ENCODE data around the gene HACD2. TPM values are rescaled to one million over a fixed set of nuclear protein-coding genes. Genes with fewer than 3 reads are reported as not detected.
"Not testable (repeated sequence)": the region's sequence is repeated elsewhere in the genome, so short reads cannot be mapped to it uniquely, and the experiment has no call there.

Gene HACD2
- total and polyA plus RNA-seq, 9 of the 15 experiments (the other 6 are each of a cell fraction or from before 2014, with no cell fraction given), result 1.3 to 10.5 (median 3.8) TPM

- H3K9ac ChIP-seq (ENCODE audit: insufficient read depth in 1 of 2, low read depth in 2 of 2, low read length in 2 of 2), result no peak overlapping the region
- H3K4me1 ChIP-seq (replicated peaks in 1 of 2; ENCODE audit: control insufficient read depth in 2 of 2, insufficient read depth in 2 of 2, low read length in 2 of 2), result no peaks in the 10 kb centered on the region
- no peaks in the 10 kb centered on the region for H3K9me3 ChIP-seq (replicated peaks; ENCODE audit: control insufficient read depth, insufficient read depth, low read depth, low read length)
- H3K9me1 ChIP-seq (ENCODE audit: control insufficient read depth, insufficient read depth, low read length), result no peaks in the 10 kb centered on the region
- no peak overlapping the region for H3K4me2 ChIP-seq (ENCODE audit: insufficient read depth, low read length)
- peaks cover 0 to 6% of the 10 kb centered on the region in 2 experiments; a peak in 1 of 5 replicates for H3K27me3 ChIP-seq (ENCODE audit: control insufficient read depth in 2 of 2, insufficient read depth in 2 of 2, low read length in 2 of 2)
- no TSS peak for BruUV-seq (replicated peaks)
- in situ Hi-C loops (cut with MboI), result loop anchor here (5.0 kb wide), 1 partner anchor 156 kb away; no protein-coding TSS in a partner anchor
- FAIRE-seq (no peak), DNase-seq (ENCODE audit: extremely low read depth in 1 of 4, low spot score in 3 of 4) (no peak), ATAC-seq (no peak)
- H3K4me3 ChIP-seq, result no peak overlapping the region
- H3K36me3 ChIP-seq (ENCODE audit: control insufficient read depth, insufficient read depth, low read length), result no peaks in the 10 kb centered on the region
- WGBS (ENCODE audit: insufficient coverage, low coverage, missing lambda C conversion rate), result 0% methylated on average over 4 of the region's 5 CpGs
- H4K20me1 ChIP-seq (replicated peaks; ENCODE audit: control insufficient read depth, insufficient read depth, low read length), result 0 out of 2 replicates have a peak, but pooled peaks cover 3% of the 10 kb centered on the region
- POLR2A ChIA-PET, result no interaction called here
- H3K27ac ChIP-seq (ENCODE audit: extremely low read depth, low read depth, low read length), result no peak overlapping the region
- TF ChIP-seq ZKSCAN3 (CRISPR knock-in tag; IDR thresholded peaks at IDR 0.05), result no peak
- no peak for TF ChIP-seq NFE2 (IDR thresholded peaks at IDR 0.05; ENCODE audit: low read depth)
- peak; percentile 63 for TF ChIP-seq ZNF316 (IDR thresholded peaks at IDR 0.05)
- 0 out of 2 replicates have a peak, but pooled peaks have one; percentile 30 for TF ChIP-seq C11orf30 (IDR thresholded peaks at IDR 0.05; ENCODE audit: low read depth)
- peak; percentile 19; the same call in 1 of the 2 replicates for TF ChIP-seq MAFG (tag; conservative IDR thresholded peaks at IDR 0.05)
- CTCF ChIA-PET (ENCODE audit: low intra/inter-chr PET ratio), result interaction anchor here (1.2 to 2.5 kb wide), 2 partner anchors 160 to 1942 kb away, joined by 3 to 13 read pairs; no protein-coding TSS in a partner anchor
- no peak overlapping the region for H2AFZ ChIP-seq (ENCODE audit: low read depth, low read length)
- H3K79me2 ChIP-seq (ENCODE audit: control insufficient read depth, insufficient read depth, low read length), result no peaks in the 10 kb centered on the region
- intact Hi-C loops (cut with micrococcal nuclease), result loop anchor here (1.0 kb wide), 1 partner anchor 159 kb away; no protein-coding TSS in a partner anchor
These were observed 96.1 kb downstream of the HACD2 start for GRCh38 chr3:123488645-123489347.

- WGBS (ENCODE audit: insufficient coverage, low coverage, missing lambda C conversion rate), result 0% methylated on average over 5 of the region's 8 CpGs
- in situ Hi-C loops (cut with MboI), result loop anchor here (5.0 kb wide), 1 partner anchor 155 kb away; no protein-coding TSS in a partner anchor
- intact Hi-C loops (cut with micrococcal nuclease), result not testable (repeated sequence)
These were observed 97.8 kb downstream of the HACD2 start for GRCh38 chr3:123487063-123487462.

More at GRCh38 chr3:123487063-123487462, 97.8 kb downstream of the HACD2 start:
- ATAC-seq; POLR2A ChIA-PET; CTCF ChIA-PET (ENCODE audit: low intra/inter-chr PET ratio); H3K9me3 ChIP-seq (replicated peaks; ENCODE audit: control insufficient read depth, insufficient read depth, low read depth, low read length); H3K9ac ChIP-seq (ENCODE audit: insufficient read depth in 1 of 2, low read depth in 2 of 2, low read length in 2 of 2); H4K20me1 ChIP-seq (replicated peaks; ENCODE audit: control insufficient read depth, insufficient read depth, low read length); H3K4me2 ChIP-seq (ENCODE audit: insufficient read depth, low read length); FAIRE-seq; H3K27ac ChIP-seq (ENCODE audit: extremely low read depth, low read depth, low read length); DNase-seq (ENCODE audit: extremely low read depth in 1 of 4, low spot score in 3 of 4); BruUV-seq (replicated peaks); H2AFZ ChIP-seq (ENCODE audit: low read depth, low read length); H3K36me3 ChIP-seq (ENCODE audit: control insufficient read depth, insufficient read depth, low read length); H3K79me2 ChIP-seq (ENCODE audit: control insufficient read depth, insufficient read depth, low read length); H3K4me3 ChIP-seq; H3K4me1 ChIP-seq (replicated peaks in 1 of 2; ENCODE audit: control insufficient read depth in 2 of 2, insufficient read depth in 2 of 2, low read length in 2 of 2); H3K9me1 ChIP-seq (ENCODE audit: control insufficient read depth, insufficient read depth, low read length): not testable (repeated sequence)
- peaks cover 0 to 16% of the 10 kb centered on the region in 2 experiments; a peak in 2 of 5 replicates for H3K27me3 ChIP-seq (ENCODE audit: control insufficient read depth in 2 of 2, insufficient read depth in 2 of 2, low read length in 2 of 2)
